ENCODE data around the gene GPR84.

Gene GPR84

DNA sequence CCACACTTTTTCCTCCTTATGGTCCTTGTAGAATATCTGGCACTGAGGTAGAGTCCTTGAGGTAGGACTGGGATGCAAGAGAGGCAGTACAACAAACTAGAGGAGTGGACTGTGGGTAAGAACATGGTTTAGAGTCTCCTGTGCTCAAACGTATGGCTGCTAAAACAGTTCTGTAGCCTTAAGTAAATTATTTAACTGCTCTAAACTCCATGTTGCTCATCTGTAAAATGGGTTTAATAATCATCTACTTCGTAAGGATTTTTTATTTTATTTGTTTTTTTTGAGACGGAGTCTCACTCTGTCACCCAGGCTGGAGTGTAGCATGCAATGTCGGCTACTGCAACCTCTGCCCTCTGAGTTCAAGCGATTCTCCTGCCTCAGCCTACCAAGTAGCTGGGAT is 42.9 kb downstream of the GPR84 start:
- no peak for DNase-seq
